ENCODE data around the gene DBT.

DNA sequence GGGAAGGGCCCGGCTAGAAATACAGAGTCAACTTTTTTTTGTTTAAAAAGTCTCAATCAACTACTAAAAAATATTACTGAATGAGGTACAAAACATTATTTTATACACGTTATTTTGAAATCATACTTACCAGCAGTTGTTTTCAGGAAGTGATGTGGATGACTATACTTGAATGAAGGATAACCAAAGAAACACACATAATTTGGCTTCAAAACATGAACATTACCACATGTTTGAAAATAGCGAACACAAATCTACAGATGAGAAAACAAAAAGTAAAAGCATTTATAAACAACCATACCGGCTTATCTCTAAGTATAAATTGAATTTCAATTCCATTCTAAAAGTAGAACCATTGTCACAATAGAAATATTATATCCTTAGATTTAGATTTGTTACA is 9.0 kb downstream of the DBT start:
- TF ChIP-seq EZH2 (optimal IDR thresholded peaks at IDR 0.05; ENCODE audit: low read depth, low read length) (no peak), EZH2phosphoT487 (IDR thresholded peaks at IDR 0.05; ENCODE audit: low read length) (no peak)
- TF ChIP-seq, protein P1, sequence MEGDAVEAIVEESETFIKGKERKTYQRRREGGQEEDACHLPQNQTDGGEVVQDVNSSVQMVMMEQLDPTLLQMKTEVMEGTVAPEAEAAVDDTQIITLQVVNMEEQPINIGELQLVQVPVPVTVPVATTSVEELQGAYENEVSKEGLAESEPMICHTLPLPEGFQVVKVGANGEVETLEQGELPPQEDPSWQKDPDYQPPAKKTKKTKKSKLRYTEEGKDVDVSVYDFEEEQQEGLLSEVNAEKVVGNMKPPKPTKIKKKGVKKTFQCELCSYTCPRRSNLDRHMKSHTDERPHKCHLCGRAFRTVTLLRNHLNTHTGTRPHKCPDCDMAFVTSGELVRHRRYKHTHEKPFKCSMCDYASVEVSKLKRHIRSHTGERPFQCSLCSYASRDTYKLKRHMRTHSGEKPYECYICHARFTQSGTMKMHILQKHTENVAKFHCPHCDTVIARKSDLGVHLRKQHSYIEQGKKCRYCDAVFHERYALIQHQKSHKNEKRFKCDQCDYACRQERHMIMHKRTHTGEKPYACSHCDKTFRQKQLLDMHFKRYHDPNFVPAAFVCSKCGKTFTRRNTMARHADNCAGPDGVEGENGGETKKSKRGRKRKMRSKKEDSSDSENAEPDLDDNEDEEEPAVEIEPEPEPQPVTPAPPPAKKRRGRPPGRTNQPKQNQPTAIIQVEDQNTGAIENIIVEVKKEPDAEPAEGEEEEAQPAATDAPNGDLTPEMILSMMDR (IDR thresholded peaks at IDR 0.05; ENCODE audit: low read length) = no peak
